CD14-positive monocyte (primary cell): ENCODE measurements around the gene PKDREJ. TPM values are rescaled to one million over a fixed set of nuclear protein-coding genes. Genes with fewer than 3 reads are reported as not detected.

ENCODE experiments used
- DNase-seq, 3 donors: peaks; one replicate each; pipeline ENCODE4 v3.0.0-alpha.2; 2011 to 2022
- H2AFZ ChIP-seq: 2 replicates; pipeline ENCODE4 v1.6.0; 2012; ENCODE audit warnings: mild to moderate bottlenecking, low read depth, low read length, inconsistent platforms; ENCODE audit not compliant: insufficient read depth, poor library complexity, severe bottlenecking
- H3K27ac ChIP-seq, 2 donors: 1 replicate in 1 of 2; 2 replicates in 1 of 2; pipeline ENCODE4 v1.5.1; 2012 to 2013; ENCODE audit warnings: low read length in 2 of 2, control low read depth in 1 of 2, inconsistent platforms in 1 of 2, low read depth in 1 of 2, mild to moderate bottlenecking in 1 of 2
- H3K27me3 ChIP-seq, 2 donors: one replicate each; pipeline versions ENCODE4 v1.6.0 to v1.6.1; 2011 to 2013; ENCODE audit warnings: low read length in 2 of 2; ENCODE audit not compliant: control insufficient read depth in 2 of 2, insufficient read depth in 2 of 2
- H3K36me3 ChIP-seq, 2 donors: replicated peaks in 1 of 2; 1 replicate in 1 of 2; 2 replicates in 1 of 2; pipeline versions ENCODE4 v1.5.1 to v1.6.1; 2012 to 2013; ENCODE audit warnings: low read length in 2 of 2, control low read depth in 1 of 2, inconsistent platforms in 1 of 2, mild to moderate bottlenecking in 1 of 2; ENCODE audit not compliant: insufficient read depth in 2 of 2, control insufficient read depth in 1 of 2
- H3K4me1 ChIP-seq, 2 donors: 1 replicate in 1 of 2; 2 replicates in 1 of 2; pipeline versions ENCODE4 v1.5.1 to v1.6.1; 2012 to 2013; ENCODE audit warnings: low read length in 2 of 2, control low read depth in 1 of 2, inconsistent platforms in 1 of 2, mild to moderate bottlenecking in 1 of 2, moderate library complexity in 1 of 2; ENCODE audit not compliant: insufficient read depth in 2 of 2, control insufficient read depth in 1 of 2
- H3K4me2 ChIP-seq: replicated peaks from 2 replicates; pipeline ENCODE3; 2012; ENCODE audit warnings: low read length, moderate library complexity, mild to moderate bottlenecking; ENCODE audit not compliant: poor library complexity, severe bottlenecking; ENCODE audit errors: extremely low read depth
- H3K4me3 ChIP-seq, 3 experiments: fragments of 200-600 bp in 1 of 3; sonication (generic) in 1 of 3; replicated peaks in 1 of 3; 1 replicate in 2 of 3; 2 replicates in 1 of 3; pipeline ENCODE4 v1.5.1; 2011 to 2013; ENCODE audit warnings: low read length in 3 of 3, mild to moderate bottlenecking in 3 of 3, control low read depth in 2 of 3, low read depth in 2 of 3, inconsistent platforms in 1 of 3, moderate library complexity in 1 of 3
- H3K79me2 ChIP-seq: 2 replicates; pipeline ENCODE4 v1.6.0; 2012; ENCODE audit warnings: mild to moderate bottlenecking, control low read depth, inconsistent platforms, low read length, moderate library complexity; ENCODE audit not compliant: insufficient read depth
- H3K9ac ChIP-seq: 2 replicates; pipeline ENCODE4 v1.6.0; 2017; ENCODE audit warnings: low read length, mild to moderate bottlenecking; ENCODE audit not compliant: insufficient read depth, poor library complexity, severe bottlenecking
- H3K9me3 ChIP-seq, 2 donors: replicated peaks in 1 of 2; 1 replicate in 1 of 2; 2 replicates in 1 of 2; pipeline versions ENCODE4 v1.5.1 to v1.6.1; 2012 to 2013; ENCODE audit warnings: low read length in 2 of 2, control low read depth in 1 of 2; ENCODE audit not compliant: control insufficient read depth in 1 of 2, insufficient read depth in 1 of 2
- H4K20me1 ChIP-seq: 2 replicates; pipeline ENCODE4 v1.6.0; 2012; ENCODE audit warnings: mild to moderate bottlenecking, low read length, control low read depth, moderate library complexity; ENCODE audit not compliant: insufficient read depth
- H3K27ac Mint-ChIP-seq, 7 donors: one replicate each; pipeline ENCODE4 v1.8.0; 2020; ENCODE audit warnings: mild to moderate bottlenecking in 7 of 7, mixed read lengths in 7 of 7, moderate library complexity in 6 of 7, inconsistent platforms in 2 of 7
- H3K27me3 Mint-ChIP-seq, 3 donors: one replicate each; pipeline ENCODE4 v1.8.0; 2021 to 2022; ENCODE audit warnings: low read depth in 3 of 3, mild to moderate bottlenecking in 3 of 3, mixed read lengths in 3 of 3, moderate library complexity in 3 of 3, inconsistent platforms in 1 of 3
- H3K36me3 Mint-ChIP-seq, 2 donors: one replicate each; pipeline ENCODE4 v1.8.0; 2020; ENCODE audit warnings: mixed read lengths in 2 of 2, inconsistent platforms in 1 of 2, mild to moderate bottlenecking in 1 of 2
- H3K4me1 Mint-ChIP-seq: one replicate; pipeline ENCODE4 v1.8.0; 2020; ENCODE audit warnings: mild to moderate bottlenecking, mixed read lengths
- H3K4me3 Mint-ChIP-seq, 2 donors: one replicate each; pipeline ENCODE4 v1.8.0; 2020; ENCODE audit warnings: mild to moderate bottlenecking in 2 of 2, mixed read lengths in 2 of 2, moderate library complexity in 1 of 2
- H3K9me3 Mint-ChIP-seq, 7 donors: one replicate each; pipeline ENCODE4 v1.8.0; 2020 to 2022; ENCODE audit warnings: mixed read lengths in 7 of 7, mild to moderate bottlenecking in 6 of 7, moderate library complexity in 6 of 7, inconsistent platforms in 2 of 7
- CTCF ChIP-seq: fragments of 200-600 bp; IDR thresholded peaks from one replicate; pipeline ENCODE4 v1.8.0; 2022; ENCODE audit warnings: antibody characterized with exemption, mild to moderate bottlenecking
- WGBS: methylation state at CpG from one replicate; pipeline ENCODE4 v1.1.5; 2013; ENCODE audit warnings: missing lambda C conversion rate; ENCODE audit not compliant: insufficient coverage; 5-methylcytosine and 5-hydroxymethylcytosine counted together
- intact Hi-C, 2 donors: fragments of 100-400 bp; cut with micrococcal nuclease; formaldehyde crosslinking; loops; one replicate each; pipeline versions ENCODE4 v1.15.0 to v1.15.1; 2023
- polyA plus RNA-seq, 3 donors: library from polyadenylated mRNA; depleted of rRNA in 1 of 3; unstranded in 2 of 3; stranded (reverse) in 1 of 3; fragments of 300-500 nt in 2 of 3; fragments of >200 nt in 1 of 3; fragmentation: Illumina TruSeq in 2 of 3; gene quantifications; 1 replicate in 2 of 3; 2 replicates in 1 of 3; pipeline ENCODE4 v1.2.3, GENCODE V29; 2012 to 2021

Gene PKDREJ
- polyA plus RNA-seq, 3 donors = not detected

GRCh38 chr22:46293577-46294260 lies 30.6 kb upstream of the PKDREJ start:
- Histone ChIP-seq H3K27me3 (no peaks in the 10 kb centered on the region), H4K20me1 (no peaks in the 10 kb centered on the region), H2AFZ (no peak overlapping the region), H3K27ac (peak overlapping the region in 1 of 2 donors; percentile 41), H3K4me1 (peaks cover 38 to 49% of the 10 kb centered on the region in 2 donors), H3K4me3 (no peak overlapping the region), H3K9me3 (peaks cover 0 to 9% of the 10 kb centered on the region in 2 donors), H3K79me2 (peaks cover 20% of the 10 kb centered on the region), H3K9ac (no peak overlapping the region), H3K4me2 (no peak overlapping the region), H3K36me3 (peaks cover 7 to 23% of the 10 kb centered on the region in 2 donors)
- peak; percentile 26 to 52 (median 29) for DNase-seq
- H3K4me1 Mint-ChIP-seq = peaks cover 48% of the 10 kb centered on the region
- peaks cover 5 to 11% (median 8%) of the 10 kb centered on the region in 7 donors for H3K9me3 Mint-ChIP-seq
- intact Hi-C loops = loop anchor here (5.0 to 10.0 kb wide), 3 partner anchors 171 to 299 kb away; no protein-coding TSS in a partner anchor
- peaks cover 26 to 37% of the 10 kb centered on the region in 2 donors for H3K36me3 Mint-ChIP-seq
- TF ChIP-seq CTCF = no peak
- H3K27me3 Mint-ChIP-seq = peaks cover 0 to 1% (median 1%) of the 10 kb centered on the region in 3 donors
- H3K27ac Mint-ChIP-seq = peak overlapping the region in 6 of 7 donors; percentile 41 to 70 (median 58)
- H3K4me3 Mint-ChIP-seq = peak overlapping the region in 1 of 2 donors; percentile 4
- 39% methylated on average over 10 of the region's 11 CpGs for WGBS

- Mint-ChIP-seq H3K4me3 (no peak overlapping the region), H3K27ac (peak overlapping the region in 3 of 7 donors; percentile 25 to 68 (median 46)), H3K9me3 (peaks cover 5 to 11% (median 8%) of the 10 kb centered on the region in 7 donors), H3K4me1 (peaks cover 52% of the 10 kb centered on the region), H3K36me3 (peaks cover 26 to 35% of the 10 kb centered on the region in 2 donors), H3K27me3 (peaks cover 0 to 1% (median 1%) of the 10 kb centered on the region in 3 donors)
- no peak overlapping the region for H3K4me3 ChIP-seq
- no peaks in the 10 kb centered on the region for H4K20me1 ChIP-seq
- peaks cover 47 to 52% of the 10 kb centered on the region in 2 donors for H3K4me1 ChIP-seq
- peaks cover 0 to 9% of the 10 kb centered on the region in 2 donors for H3K9me3 ChIP-seq
- intact Hi-C loops = loop anchor here (5.0 to 10.0 kb wide), 3 partner anchors 170 to 298 kb away; no protein-coding TSS in a partner anchor
- no peak overlapping the region for H3K9ac ChIP-seq
- peaks cover 7 to 22% of the 10 kb centered on the region in 2 donors for H3K36me3 ChIP-seq
- H3K79me2 ChIP-seq = peaks cover 10% of the 10 kb centered on the region
- no peak overlapping the region for H3K4me2 ChIP-seq
- WGBS = 84% methylated on average over 14 of the region's 14 CpGs
- H2AFZ ChIP-seq = no peak overlapping the region
- no peaks in the 10 kb centered on the region for H3K27me3 ChIP-seq
- no peak overlapping the region for H3K27ac ChIP-seq
- no peak for DNase-seq
- no peak for TF ChIP-seq CTCF
Measured at GRCh38 chr22:46292732-46293131, 29.6 kb upstream of the PKDREJ start.
